Measurements from ENCODE around the gene FAM227B. TPM values are rescaled to one million over a fixed set of nuclear protein-coding genes. Genes with fewer than 3 reads are reported as not detected.

FAM227B gene
- total RNA-seq, 2 experiments from 2014 or later, result 6.0 to 6.1 TPM

DNA sequence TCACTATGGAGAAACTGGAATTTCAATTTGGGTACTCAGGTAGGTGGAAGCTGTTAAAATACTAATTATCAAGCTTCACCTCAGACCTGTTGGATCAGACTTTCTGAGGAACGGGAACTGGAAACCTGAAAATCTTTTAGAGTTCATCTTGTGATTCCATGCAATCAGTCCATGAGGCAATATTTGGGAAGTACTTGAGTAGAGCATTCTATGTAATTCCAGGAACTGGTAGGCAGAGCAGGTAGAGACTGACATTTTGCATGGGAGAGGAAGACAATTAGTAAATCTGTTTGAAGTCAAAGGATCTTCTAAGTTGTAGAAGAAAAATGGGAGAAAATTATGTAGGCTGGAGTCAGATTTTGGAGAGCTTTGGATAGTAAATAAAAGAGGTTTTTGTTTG, 154.5 kb downstream of the FAM227B start:
- intact Hi-C loops (cut with micrococcal nuclease), result no loop called here
- DNase-seq, result no peak
- H3K9me3 Mint-ChIP-seq, result no peaks in the 10 kb centered on the region
- H3K4me1 Mint-ChIP-seq (ENCODE audit: low read depth), result no peaks in the 10 kb centered on the region
- no peaks in the 10 kb centered on the region for H3K27me3 Mint-ChIP-seq
- ChIA-PET POLR2A (no interaction called here), CTCF (no interaction called here)
- no peak overlapping the region for H3K27ac Mint-ChIP-seq
- no peaks in the 10 kb centered on the region for H3K36me3 Mint-ChIP-seq (ENCODE audit: low read depth)
- TF ChIP-seq, protein P1, sequence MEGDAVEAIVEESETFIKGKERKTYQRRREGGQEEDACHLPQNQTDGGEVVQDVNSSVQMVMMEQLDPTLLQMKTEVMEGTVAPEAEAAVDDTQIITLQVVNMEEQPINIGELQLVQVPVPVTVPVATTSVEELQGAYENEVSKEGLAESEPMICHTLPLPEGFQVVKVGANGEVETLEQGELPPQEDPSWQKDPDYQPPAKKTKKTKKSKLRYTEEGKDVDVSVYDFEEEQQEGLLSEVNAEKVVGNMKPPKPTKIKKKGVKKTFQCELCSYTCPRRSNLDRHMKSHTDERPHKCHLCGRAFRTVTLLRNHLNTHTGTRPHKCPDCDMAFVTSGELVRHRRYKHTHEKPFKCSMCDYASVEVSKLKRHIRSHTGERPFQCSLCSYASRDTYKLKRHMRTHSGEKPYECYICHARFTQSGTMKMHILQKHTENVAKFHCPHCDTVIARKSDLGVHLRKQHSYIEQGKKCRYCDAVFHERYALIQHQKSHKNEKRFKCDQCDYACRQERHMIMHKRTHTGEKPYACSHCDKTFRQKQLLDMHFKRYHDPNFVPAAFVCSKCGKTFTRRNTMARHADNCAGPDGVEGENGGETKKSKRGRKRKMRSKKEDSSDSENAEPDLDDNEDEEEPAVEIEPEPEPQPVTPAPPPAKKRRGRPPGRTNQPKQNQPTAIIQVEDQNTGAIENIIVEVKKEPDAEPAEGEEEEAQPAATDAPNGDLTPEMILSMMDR (IDR thresholded peaks at IDR 0.05), result no peak
- H3K4me3 Mint-ChIP-seq, result no peak overlapping the region
- no peak for ATAC-seq

DNA sequence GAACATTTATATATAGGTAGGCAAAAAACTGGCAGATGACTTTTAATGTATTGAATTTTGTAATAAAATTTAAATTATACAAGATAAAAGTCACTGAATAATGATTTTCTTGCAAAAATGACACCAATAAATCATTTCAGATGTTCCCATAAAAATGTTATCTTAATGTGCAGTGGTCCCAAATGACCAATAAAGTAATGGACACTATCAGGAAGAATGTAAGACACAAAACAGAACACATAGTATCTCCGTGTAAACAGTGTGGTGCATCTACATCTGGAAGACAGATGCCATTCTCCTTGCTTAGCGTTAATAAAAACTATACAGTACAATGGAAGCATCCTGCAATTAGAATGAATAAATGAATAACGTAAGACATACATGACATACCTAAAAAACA, 156.1 kb downstream of the FAM227B start:
- Mint-ChIP-seq H3K4me1 (ENCODE audit: low read depth) (no peaks in the 10 kb centered on the region), H3K9me3 (no peaks in the 10 kb centered on the region), H3K36me3 (ENCODE audit: low read depth) (no peaks in the 10 kb centered on the region), H3K27ac (no peak overlapping the region), H3K4me3 (no peak overlapping the region), H3K27me3 (no peaks in the 10 kb centered on the region)
- ChIA-PET CTCF (no interaction called here), POLR2A (no interaction called here)
- TF ChIP-seq, protein P1 (IDR thresholded peaks at IDR 0.05), result no peak
- ATAC-seq (no peak), DNase-seq (no peak)
- intact Hi-C loops (cut with micrococcal nuclease), result no loop called here

DNA sequence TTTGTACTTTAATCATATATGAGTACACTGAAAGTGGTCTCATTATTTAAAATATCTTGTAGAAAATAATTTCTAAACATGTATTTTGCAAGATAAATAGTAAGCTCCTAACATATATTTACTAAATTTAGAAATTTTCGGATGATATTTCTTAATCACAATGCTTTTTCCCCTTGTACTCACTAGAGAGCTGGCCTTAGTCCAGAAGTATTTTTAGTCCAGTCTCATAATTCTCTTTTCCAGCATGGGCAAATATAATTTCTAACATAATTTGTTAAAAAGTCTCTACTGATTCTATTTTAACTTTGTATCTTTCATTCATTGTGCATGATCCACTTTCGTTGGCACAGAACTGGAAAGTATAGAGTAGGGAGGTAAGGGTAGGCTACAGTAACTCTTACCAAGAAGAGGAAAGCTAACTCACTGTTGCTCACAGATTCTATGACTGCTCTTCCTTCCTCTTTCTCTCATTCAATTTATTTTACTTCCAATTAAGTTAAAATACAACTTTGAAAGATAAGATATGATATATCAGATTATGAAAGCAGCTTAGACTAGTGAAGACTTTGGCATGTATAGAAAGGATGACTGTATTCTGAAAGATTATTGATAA, 158.3 kb downstream of the FAM227B start:
- CTCF ChIA-PET, result no interaction called here
- POLR2A ChIA-PET, result no interaction called here
- TF ChIP-seq, protein P1 (IDR thresholded peaks at IDR 0.05), result no peak
- intact Hi-C loops (cut with micrococcal nuclease), result no loop called here
- no peak for DNase-seq
- no peaks in the 10 kb centered on the region for H3K9me3 Mint-ChIP-seq
- no peaks in the 10 kb centered on the region for H3K27me3 Mint-ChIP-seq
- no peaks in the 10 kb centered on the region for H3K36me3 Mint-ChIP-seq (ENCODE audit: low read depth)
- H3K4me1 Mint-ChIP-seq (ENCODE audit: low read depth), result no peaks in the 10 kb centered on the region
- H3K4me3 Mint-ChIP-seq, result no peak overlapping the region
- ATAC-seq, result no peak
- no peak overlapping the region for H3K27ac Mint-ChIP-seq

DNA sequence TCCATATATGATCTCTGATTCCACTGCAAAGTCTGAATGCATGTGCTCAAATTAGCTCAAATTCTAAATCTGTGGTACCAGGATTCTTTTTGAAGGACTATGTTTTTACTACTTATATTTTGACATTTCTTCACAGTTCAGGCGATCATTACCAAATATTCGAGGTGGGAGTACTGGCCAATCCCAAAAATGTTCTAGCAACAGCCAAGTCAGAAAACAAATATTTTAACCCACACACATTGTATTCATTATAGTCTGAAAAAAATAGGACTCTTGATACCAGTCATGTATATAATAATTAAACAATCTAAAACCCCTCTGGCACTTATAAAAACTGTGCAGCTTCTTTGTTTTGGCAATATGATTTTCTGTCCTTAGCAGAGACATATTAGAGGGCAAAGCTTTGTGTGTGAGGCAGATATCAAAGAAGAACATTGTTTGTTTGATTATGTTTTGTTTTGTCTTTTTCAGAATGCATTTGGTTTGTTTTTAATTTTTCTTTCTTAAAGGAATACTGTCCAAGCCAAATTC, 160.1 kb downstream of the FAM227B start:
- CTCF ChIA-PET, result interaction anchor here (1.2 kb wide), 2 partner anchors 13 to 226 kb away, joined by 3 read pairs; no protein-coding TSS in a partner anchor
- Mint-ChIP-seq H3K36me3 (ENCODE audit: low read depth) (no peaks in the 10 kb centered on the region), H3K4me3 (no peak overlapping the region), H3K27ac (no peak overlapping the region), H3K27me3 (peaks cover 2% of the 10 kb centered on the region), H3K9me3 (no peaks in the 10 kb centered on the region), H3K4me1 (ENCODE audit: low read depth) (no peaks in the 10 kb centered on the region)
- no peak for DNase-seq
- TF ChIP-seq, protein P1 (IDR thresholded peaks at IDR 0.05), result no peak
- intact Hi-C loops (cut with micrococcal nuclease), result no loop called here
- ATAC-seq, result no peak
- POLR2A ChIA-PET, result interaction anchor here (0.6 kb wide), 1 partner anchor 660 kb away, joined by 3 read pairs; no protein-coding TSS in a partner anchor

DNA sequence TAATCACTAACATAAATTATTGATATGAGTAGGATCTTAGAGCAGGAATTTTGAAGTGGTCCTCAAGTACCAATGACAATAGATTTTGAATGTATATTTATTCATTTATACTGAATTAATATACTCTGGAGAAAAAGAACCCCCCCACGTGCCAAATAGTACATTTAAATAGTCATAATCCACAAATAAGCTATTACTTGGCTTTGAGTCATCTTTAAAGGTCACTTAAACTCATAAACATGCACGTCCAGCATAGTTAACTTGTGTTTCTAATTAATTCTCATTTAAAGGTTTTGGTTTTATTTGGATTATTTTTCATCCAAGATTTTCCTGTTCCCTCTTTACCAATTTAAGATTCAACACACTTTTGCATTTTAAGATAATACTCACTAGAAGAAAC, 162.5 kb downstream of the FAM227B start:
- H3K27ac Mint-ChIP-seq, result no peak overlapping the region
- ChIA-PET CTCF (no interaction called here), POLR2A (no interaction called here)
- H3K4me3 Mint-ChIP-seq, result no peak overlapping the region
- H3K27me3 Mint-ChIP-seq, result peaks cover 3% of the 10 kb centered on the region
- DNase-seq (no peak), ATAC-seq (no peak)
- TF ChIP-seq, protein P1 (IDR thresholded peaks at IDR 0.05), result no peak
- H3K9me3 Mint-ChIP-seq, result no peaks in the 10 kb centered on the region
- H3K4me1 Mint-ChIP-seq (ENCODE audit: low read depth), result no peaks in the 10 kb centered on the region
- intact Hi-C loops (cut with micrococcal nuclease), result no loop called here
- H3K36me3 Mint-ChIP-seq (ENCODE audit: low read depth), result no peaks in the 10 kb centered on the region
